Renal cortical epithelial cell (primary cell): ENCODE measurements around the gene PLCD1. TPM values are rescaled to one million over a fixed set of nuclear protein-coding genes. Genes with fewer than 3 reads are reported as not detected.
A peak's percentile ranks its signal among the peaks of the same experiment; 100 is the strongest.
"Not testable (repeated sequence)": the region's sequence is repeated elsewhere in the genome, so short reads cannot be mapped to it uniquely, and the experiment has no call there.

Experiments
- DNase-seq: peaks from one replicate; pipeline ENCODE4 v3.0.0-alpha.2; 2011; ENCODE audit warnings: low read depth
- total RNA-seq: library from RNA; depleted of rRNA; stranded (reverse); fragments of >200 nt; gene quantifications from 2 replicates; pipeline ENCODE4 v1.2.3, GENCODE V29; 2014

Gene PLCD1
- total RNA-seq, 1 donor from 2014 or later = 20.5 TPM

- no peak for DNase-seq
Observed at GRCh38 chr3:38000242-38000916, 29.1 kb downstream of the PLCD1 start.

- no peak for DNase-seq
Observed at GRCh38 chr3:37999836-38000235, 29.6 kb downstream of the PLCD1 start.

- no peak for DNase-seq
Observed at GRCh38 chr3:37997791-37998370, 31.6 kb downstream of the PLCD1 start.

- no peak for DNase-seq
Observed at GRCh38 chr3:37997342-37997741, 32.1 kb downstream of the PLCD1 start.

- DNase-seq = peak; percentile 77
Observed at GRCh38 chr3:37996785-37997301, 32.6 kb downstream of the PLCD1 start.

- DNase-seq = no peak
Observed at GRCh38 chr3:37995652-37996641, 33.5 kb downstream of the PLCD1 start.

- DNase-seq = no peak
Observed at GRCh38 chr3:37994639-37994972, 34.8 kb downstream of the PLCD1 start.

- DNase-seq = peak; percentile 49
Observed at GRCh38 chr3:37993820-37994638, 35.4 kb downstream of the PLCD1 start.

GRCh38 chr3:37993460-37993819, 36.0 kb downstream of the PLCD1 start:
- DNase-seq = no peak

GRCh38 chr3:37993067-37993455, 36.4 kb downstream of the PLCD1 start:
- no peak for DNase-seq

GRCh38 chr3:37992271-37993066, 37.0 kb downstream of the PLCD1 start:
- no peak for DNase-seq

GRCh38 chr3:37991823-37992222, 37.6 kb downstream of the PLCD1 start:
- DNase-seq = no peak

GRCh38 chr3:37991109-37991508, 38.3 kb downstream of the PLCD1 start:
- DNase-seq = no peak

- DNase-seq = no peak
Observed at GRCh38 chr3:37990527-37990926, 38.9 kb downstream of the PLCD1 start, which contains the start of gene VILL. Gene VILL (plus strand): TSS chr3:37990786. CDS start chr3:37993673, 2,887 bp downstream.

GRCh38 chr3:37989821-37990480, 39.5 kb downstream of the PLCD1 start:
- DNase-seq = no peak

GRCh38 chr3:37988931-37989525, 40.4 kb downstream of the PLCD1 start:
- no peak for DNase-seq

GRCh38 chr3:37988376-37988775, 41.1 kb downstream of the PLCD1 start:
- not testable (repeated sequence) for DNase-seq

GRCh38 chr3:37987751-37988179, 41.7 kb downstream of the PLCD1 start:
- no peak for DNase-seq

- DNase-seq = no peak
Observed at GRCh38 chr3:37987315-37987697, 42.1 kb downstream of the PLCD1 start.
